ENCODE measurements around the gene ZBTB20.

Gene ZBTB20

DNA sequence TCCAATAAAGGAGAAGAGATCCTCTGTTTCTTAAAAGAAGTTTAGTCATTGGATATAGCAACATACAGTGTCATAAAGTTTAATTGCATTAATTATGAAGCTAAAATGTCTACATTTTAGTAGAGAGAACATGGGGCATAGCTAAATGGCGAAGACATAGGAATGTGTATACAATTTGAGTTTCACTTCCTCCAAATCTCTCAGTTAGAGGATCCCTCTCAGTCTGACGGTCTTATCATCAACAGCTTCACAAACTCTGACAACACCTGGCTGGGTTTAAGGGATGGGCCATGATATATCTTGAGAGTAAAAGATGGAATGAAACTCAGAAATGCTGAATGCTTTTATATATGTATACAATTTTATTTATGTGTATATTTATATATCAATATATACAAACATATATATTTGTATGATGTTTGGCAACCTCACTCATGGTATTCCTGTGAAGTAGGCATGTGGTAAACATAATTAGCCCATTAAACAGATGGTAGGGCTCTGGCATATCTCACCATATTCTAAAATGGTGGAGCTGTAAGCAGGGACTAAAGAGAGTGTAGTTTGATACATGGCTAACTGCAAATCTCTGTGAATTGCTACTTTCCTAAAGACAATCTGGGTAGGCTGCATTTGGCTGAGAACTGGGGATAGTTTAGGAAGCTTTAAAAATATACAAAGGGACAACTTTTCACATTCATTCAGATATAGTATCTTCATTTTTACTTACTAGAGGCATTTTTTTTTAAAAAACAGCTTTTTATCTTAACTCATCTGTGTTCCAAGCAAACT lies 741.7 kb downstream of the ZBTB20 start:
- Histone ChIP-seq H3F3A (ENCODE audit: control insufficient read depth, insufficient read depth) (no peaks in the 10 kb centered on the region), H3K4me2 (ENCODE audit: low read length) (peak overlapping the region; percentile 5; the same call in 1 of the 2 replicates), H3K4me1 (ENCODE audit: control insufficient read depth, low read length) (peaks cover 31% of the 10 kb centered on the region), H3K27me3 (ENCODE audit: control insufficient read depth, low read length) (no peaks in the 10 kb centered on the region), H3K27ac (ENCODE audit: low read depth, low read length) (no peak overlapping the region), H3K4me3 (ENCODE audit: low read length) (no peak overlapping the region), H3K9me2 (replicated peaks; ENCODE audit: control insufficient read depth, low read length) (no peaks in the 10 kb centered on the region), H3K9me3 (ENCODE audit: control insufficient read depth, insufficient read depth, low read length) (no peaks in the 10 kb centered on the region), H4K20me1 (ENCODE audit: control insufficient read depth, insufficient read depth, low read depth, low read length) (no peaks in the 10 kb centered on the region), H3K36me3 (ENCODE audit: control insufficient read depth, low read length) (no peaks in the 10 kb centered on the region), H3K79me2 (ENCODE audit: control insufficient read depth, low read length) (peaks cover 2% of the 10 kb centered on the region; the same call in 1 of the 2 replicates)
- TF ChIP-seq, protein P1, sequence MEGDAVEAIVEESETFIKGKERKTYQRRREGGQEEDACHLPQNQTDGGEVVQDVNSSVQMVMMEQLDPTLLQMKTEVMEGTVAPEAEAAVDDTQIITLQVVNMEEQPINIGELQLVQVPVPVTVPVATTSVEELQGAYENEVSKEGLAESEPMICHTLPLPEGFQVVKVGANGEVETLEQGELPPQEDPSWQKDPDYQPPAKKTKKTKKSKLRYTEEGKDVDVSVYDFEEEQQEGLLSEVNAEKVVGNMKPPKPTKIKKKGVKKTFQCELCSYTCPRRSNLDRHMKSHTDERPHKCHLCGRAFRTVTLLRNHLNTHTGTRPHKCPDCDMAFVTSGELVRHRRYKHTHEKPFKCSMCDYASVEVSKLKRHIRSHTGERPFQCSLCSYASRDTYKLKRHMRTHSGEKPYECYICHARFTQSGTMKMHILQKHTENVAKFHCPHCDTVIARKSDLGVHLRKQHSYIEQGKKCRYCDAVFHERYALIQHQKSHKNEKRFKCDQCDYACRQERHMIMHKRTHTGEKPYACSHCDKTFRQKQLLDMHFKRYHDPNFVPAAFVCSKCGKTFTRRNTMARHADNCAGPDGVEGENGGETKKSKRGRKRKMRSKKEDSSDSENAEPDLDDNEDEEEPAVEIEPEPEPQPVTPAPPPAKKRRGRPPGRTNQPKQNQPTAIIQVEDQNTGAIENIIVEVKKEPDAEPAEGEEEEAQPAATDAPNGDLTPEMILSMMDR (IDR thresholded peaks at IDR 0.05; ENCODE audit: low read depth, low read length, poor library complexity, severe bottlenecking): no peak
- no peak for TF ChIP-seq EZH2phosphoT487 (IDR thresholded peaks at IDR 0.05; ENCODE audit: borderline replicate concordance, low read length)

DNA sequence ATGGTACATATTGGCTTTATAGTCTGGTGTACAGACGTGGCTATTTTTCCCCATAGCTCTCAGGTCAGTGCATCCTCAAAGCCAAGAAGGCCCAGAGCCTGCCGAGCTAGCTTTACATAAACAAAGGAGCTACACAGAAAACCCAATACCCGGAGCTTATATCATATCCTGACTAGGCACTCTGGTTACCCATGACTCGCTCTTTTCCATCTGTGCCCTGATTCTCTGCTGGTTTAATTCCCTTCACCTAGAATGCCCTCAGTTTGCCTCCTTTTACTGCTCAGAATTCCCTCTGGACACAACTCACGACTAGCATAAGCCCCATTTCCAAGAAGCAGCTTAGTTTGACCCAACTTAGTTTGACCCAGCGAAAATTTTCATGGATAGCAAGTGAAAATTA lies 742.5 kb downstream of the ZBTB20 start:
- Histone ChIP-seq H3K4me2 (ENCODE audit: low read length) (peak overlapping the region; percentile 5; the same call in 1 of the 2 replicates), H4K20me1 (ENCODE audit: control insufficient read depth, insufficient read depth, low read depth, low read length) (no peaks in the 10 kb centered on the region)

GRCh38 chr3:114402838-114403237 lies 744.2 kb downstream of the ZBTB20 start:
- Histone ChIP-seq H3K79me2 (ENCODE audit: control insufficient read depth, low read length) (peaks cover 2% of the 10 kb centered on the region; the same call in 1 of the 2 replicates), H3K4me1 (ENCODE audit: control insufficient read depth, low read length) (peaks cover 19% of the 10 kb centered on the region), H3K27ac (ENCODE audit: low read depth, low read length) (no peak overlapping the region), H3F3A (ENCODE audit: control insufficient read depth, insufficient read depth) (no peaks in the 10 kb centered on the region), H3K4me2 (ENCODE audit: low read length) (no peak overlapping the region), H3K4me3 (ENCODE audit: low read length) (no peak overlapping the region), H3K36me3 (ENCODE audit: control insufficient read depth, low read length) (no peaks in the 10 kb centered on the region), H3K9me3 (ENCODE audit: control insufficient read depth, insufficient read depth, low read length) (no peaks in the 10 kb centered on the region), H3K27me3 (ENCODE audit: control insufficient read depth, low read length) (no peaks in the 10 kb centered on the region), H3K9me2 (replicated peaks; ENCODE audit: control insufficient read depth, low read length) (no peaks in the 10 kb centered on the region), H4K20me1 (ENCODE audit: control insufficient read depth, insufficient read depth, low read depth, low read length) (no peaks in the 10 kb centered on the region)
- TF ChIP-seq, protein P1 (IDR thresholded peaks at IDR 0.05; ENCODE audit: low read depth, low read length, poor library complexity, severe bottlenecking): no peak
- no peak for TF ChIP-seq EZH2phosphoT487 (IDR thresholded peaks at IDR 0.05; ENCODE audit: borderline replicate concordance, low read length)

More for the DNA sequence above, 742.5 kb downstream of the ZBTB20 start:
- Histone ChIP-seq H3F3A (ENCODE audit: control insufficient read depth, insufficient read depth) (no peaks in the 10 kb centered on the region), H3K27ac (ENCODE audit: low read depth, low read length) (no peak overlapping the region), H3K79me2 (ENCODE audit: control insufficient read depth, low read length) (peaks cover 2% of the 10 kb centered on the region; the same call in 1 of the 2 replicates), H3K9me3 (ENCODE audit: control insufficient read depth, insufficient read depth, low read length) (no peaks in the 10 kb centered on the region), H3K4me3 (ENCODE audit: low read length) (no peak overlapping the region), H3K4me1 (ENCODE audit: control insufficient read depth, low read length) (peaks cover 24% of the 10 kb centered on the region), H3K9me2 (replicated peaks; ENCODE audit: control insufficient read depth, low read length) (no peaks in the 10 kb centered on the region), H3K27me3 (ENCODE audit: control insufficient read depth, low read length) (no peaks in the 10 kb centered on the region), H3K36me3 (ENCODE audit: control insufficient read depth, low read length) (no peaks in the 10 kb centered on the region)
- no peak for TF ChIP-seq EZH2phosphoT487 (IDR thresholded peaks at IDR 0.05; ENCODE audit: borderline replicate concordance, low read length)
- TF ChIP-seq, protein P1 (IDR thresholded peaks at IDR 0.05; ENCODE audit: low read depth, low read length, poor library complexity, severe bottlenecking): no peak
